ENCODE data around the gene ZNF334.

The ZNF334 gene

GRCh38 chr20:46545827-46546138 is 32.4 kb upstream of the ZNF334 start:
- no peak for DNase-seq (ENCODE audit: low read depth, low spot score)

- no peak for DNase-seq (ENCODE audit: low read depth, low spot score)
Measured at GRCh38 chr20:46545077-46545826, 31.9 kb upstream of the ZNF334 start.

GRCh38 chr20:46544576-46544975 is 31.2 kb upstream of the ZNF334 start:
- no peak for DNase-seq (ENCODE audit: low read depth, low spot score)

GRCh38 chr20:46543959-46544358 is 30.6 kb upstream of the ZNF334 start:
- no peak for DNase-seq (ENCODE audit: low read depth, low spot score)

GRCh38 chr20:46543033-46543432 is 29.7 kb upstream of the ZNF334 start:
- no peak for DNase-seq (ENCODE audit: low read depth, low spot score)

GRCh38 chr20:46541229-46541935 is 28.0 kb upstream of the ZNF334 start:
- no peak for DNase-seq (ENCODE audit: low read depth, low spot score)

- DNase-seq (ENCODE audit: low read depth, low spot score): no peak
Measured at GRCh38 chr20:46539113-46539512, 25.8 kb upstream of the ZNF334 start.

GRCh38 chr20:46530640-46531039 is 17.3 kb upstream of the ZNF334 start:
- no peak for DNase-seq (ENCODE audit: low read depth, low spot score)

- DNase-seq (ENCODE audit: low read depth, low spot score): peak; percentile 33
Measured at GRCh38 chr20:46523696-46524328, 10.5 kb upstream of the ZNF334 start.

- DNase-seq (ENCODE audit: low read depth, low spot score): no peak
Measured at GRCh38 chr20:46523108-46523507, 9.7 kb upstream of the ZNF334 start.

GRCh38 chr20:46520976-46521579 is 7.7 kb upstream of the ZNF334 start:
- peak; percentile 77 for DNase-seq (ENCODE audit: low read depth, low spot score)

- DNase-seq (ENCODE audit: low read depth, low spot score): no peak
Measured at GRCh38 chr20:46520540-46520939, 7.2 kb upstream of the ZNF334 start.

- no peak for DNase-seq (ENCODE audit: low read depth, low spot score)
Measured at GRCh38 chr20:46519471-46520068, 6.2 kb upstream of the ZNF334 start.

GRCh38 chr20:46509523-46509922 is 3.8 kb downstream of the ZNF334 start:
- DNase-seq (ENCODE audit: low read depth, low spot score): no peak

GRCh38 chr20:46507760-46508407 is 5.5 kb downstream of the ZNF334 start:
- no peak for DNase-seq (ENCODE audit: low read depth, low spot score)

- no peak for DNase-seq (ENCODE audit: low read depth, low spot score)
Measured at GRCh38 chr20:46505506-46505905, 7.9 kb downstream of the ZNF334 start.

- no peak for DNase-seq (ENCODE audit: low read depth, low spot score)
Measured at GRCh38 chr20:46501961-46502360, 11.4 kb downstream of the ZNF334 start.

- no peak for DNase-seq (ENCODE audit: low read depth, low spot score)
Measured at GRCh38 chr20:46501337-46501942, 11.9 kb downstream of the ZNF334 start.

GRCh38 chr20:46494077-46494476 is 19.3 kb downstream of the ZNF334 start:
- DNase-seq (ENCODE audit: low read depth, low spot score): no peak

- DNase-seq (ENCODE audit: low read depth, low spot score): no peak
Measured at GRCh38 chr20:46491354-46491753, 22.0 kb downstream of the ZNF334 start.

- no peak for DNase-seq (ENCODE audit: low read depth, low spot score)
Measured at GRCh38 chr20:46488451-46488850, 24.9 kb downstream of the ZNF334 start.
